GM23248 (cell line): ENCODE data around the gene CUL9. TPM values are rescaled to one million over a fixed set of nuclear protein-coding genes. Genes with fewer than 3 reads are reported as not detected.

Experiments
- DNase-seq: peaks from one replicate; pipeline ENCODE4 v3.0.0-alpha.2; 2015
- H2AFZ ChIP-seq: fragments of 200-600 bp; sonication (generic); 2 replicates; pipeline ENCODE4 v1.6.1; 2016; ENCODE audit warnings: antibody characterized with exemption
- H3F3A ChIP-seq: fragments of 200-600 bp; sonication (generic); 2 replicates; pipeline ENCODE4 v1.6.1; 2016; ENCODE audit warnings: mild to moderate bottlenecking, antibody characterized with exemption, mixed run types; ENCODE audit not compliant: insufficient read depth
- H3K27ac ChIP-seq: fragments of 200-600 bp; sonication (generic); 2 replicates; pipeline ENCODE4 v1.5.1; 2016; ENCODE audit warnings: mild to moderate bottlenecking
- H3K27me3 ChIP-seq: fragments of 200-600 bp; sonication (generic); replicated peaks from 2 replicates; pipeline ENCODE4 v1.6.1; 2016; ENCODE audit warnings: mild to moderate bottlenecking; ENCODE audit not compliant: insufficient read depth
- H3K36me3 ChIP-seq: fragments of 200-600 bp; sonication (generic); 2 replicates; pipeline ENCODE4 v1.6.1; 2016; ENCODE audit warnings: low read depth, mild to moderate bottlenecking
- H3K4me1 ChIP-seq: fragments of 200-600 bp; sonication (generic); 2 replicates; pipeline ENCODE4 v1.6.1; 2016; ENCODE audit warnings: mild to moderate bottlenecking; ENCODE audit not compliant: insufficient read depth
- H3K4me2 ChIP-seq: fragments of 200-600 bp; sonication (generic); one replicate; pipeline ENCODE4 v1.6.1; 2016; ENCODE audit warnings: mild to moderate bottlenecking; ENCODE audit not compliant: unreplicated experiment
- H3K4me3 ChIP-seq: fragments of 200-600 bp; sonication (generic); 2 replicates; pipeline ENCODE4 v1.5.1; 2016; ENCODE audit warnings: mild to moderate bottlenecking
- H3K79me2 ChIP-seq: fragments of 200-600 bp; sonication (generic); 2 replicates; pipeline ENCODE4 v1.6.1; 2016; ENCODE audit warnings: mild to moderate bottlenecking; ENCODE audit not compliant: insufficient read depth
- H3K9ac ChIP-seq: fragments of 200-600 bp; sonication (generic); 2 replicates; pipeline ENCODE4 v1.6.1; 2016; ENCODE audit warnings: mild to moderate bottlenecking
- H3K9me2 ChIP-seq: fragments of 200-600 bp; sonication (generic); 2 replicates; pipeline ENCODE4 v1.6.1; 2016; ENCODE audit warnings: mixed run types, mild to moderate bottlenecking, moderate library complexity; ENCODE audit not compliant: insufficient read depth
- H3K9me3 ChIP-seq: fragments of 200-600 bp; sonication (generic); one replicate; pipeline ENCODE4 v1.6.1; 2017; ENCODE audit warnings: low read depth
- H4K20me1 ChIP-seq: fragments of 200-600 bp; sonication (generic); 2 replicates; pipeline ENCODE4 v1.6.0; 2016; ENCODE audit not compliant: insufficient read depth
- EZH2 ChIP-seq: fragments of 200-600 bp; sonication (generic); IDR thresholded peaks from 2 replicates; pipeline ENCODE4 v1.6.1; 2018; ENCODE audit warnings: antibody characterized with exemption, mild to moderate bottlenecking; ENCODE audit not compliant: insufficient read depth, poor library complexity, severe bottlenecking
- EZH2phosphoT487 ChIP-seq: fragments of 200-600 bp; sonication (generic); IDR thresholded peaks from 2 replicates; pipeline ENCODE4 v1.6.1; 2018; ENCODE audit warnings: antibody characterized with exemption, moderate library complexity, mild to moderate bottlenecking, low read depth; ENCODE audit not compliant: insufficient read depth
- WGBS, 2 experiments: methylation state at CpG; one replicate each; pipeline ENCODE4 v1.1.6; 2015 to 2017; ENCODE audit warnings: low lambda C conversion rate in 2 of 2, low coverage in 1 of 2; ENCODE audit errors: missing lambda C conversion rate in 2 of 2; 5-methylcytosine and 5-hydroxymethylcytosine counted together
- in situ Hi-C: fragments of 300-500 bp; cut with MboI; formaldehyde crosslinking; loops from 2 replicates; pipeline ENCODE4 v1.15.0; 2020
- polyA plus RNA-seq: library from polyadenylated mRNA; unstranded; fragments of >200 nt; fragmentation: Nextera tagmentation; extraction: Ambion mirVana; gene quantifications from 2 replicates; pipeline ENCODE4 v1.2.1, GENCODE V29; 2016
- total RNA-seq: library from RNA; depleted of rRNA; stranded (reverse); fragments of >200 nt; shearing (Covaris generic); gene quantifications from 2 replicates; pipeline ENCODE4 v1.2.3, GENCODE V29; 2014

CUL9 gene
- total and polyA plus RNA-seq, 2 experiments from 2014 or later: 8.5 to 15.0 TPM

- 32 to 34% methylated on average over 2 of the region's 2 CpGs for WGBS, 2 experiments
- DNase-seq: no peak
- H3K9me2 ChIP-seq: no peaks in the 10 kb centered on the region
- no peaks in the 10 kb centered on the region for H3K36me3 ChIP-seq
- H3K9me3 ChIP-seq: no peaks in the 10 kb centered on the region
- no peak for TF ChIP-seq EZH2phosphoT487
- TF ChIP-seq EZH2: no peak
- no peak overlapping the region for H3K9ac ChIP-seq
- H3K4me1 ChIP-seq: no peaks in the 10 kb centered on the region
- no peak overlapping the region for H3K4me3 ChIP-seq
- no peak overlapping the region for H3K4me2 ChIP-seq
- H3F3A ChIP-seq: no peaks in the 10 kb centered on the region
- no peak overlapping the region for H2AFZ ChIP-seq
- H4K20me1 ChIP-seq: no peaks in the 10 kb centered on the region
- no peak overlapping the region for H3K27ac ChIP-seq
- no peaks in the 10 kb centered on the region for H3K79me2 ChIP-seq
- H3K27me3 ChIP-seq: peaks cover 63% of the 10 kb centered on the region
- in situ Hi-C loops: no loop called here
Observed at GRCh38 chr6:43241446-43241845, 59.5 kb downstream of the CUL9 start.

- no peak within 1 kb of the TSS for H3K4me3 ChIP-seq
- H3K9ac ChIP-seq: no peak within 1 kb of the TSS
- no peak within 1 kb of the TSS for H3K27ac ChIP-seq
- in situ Hi-C loops: no loop called here
- H3K4me2 ChIP-seq: no peak within 1 kb of the TSS
- H3K79me2 ChIP-seq: no peaks in the 10 kb centered on the region
- H2AFZ ChIP-seq: no peak within 1 kb of the TSS
- peak; percentile 26 for DNase-seq
- H3K9me2 ChIP-seq: no peaks in the 10 kb centered on the region
- H3K4me1 ChIP-seq: no peaks in the 10 kb centered on the region
- WGBS, 2 experiments: 14 to 26% methylated on average over 16 to 32 of the region's 47 CpGs
- no peaks in the 10 kb centered on the region for H3K36me3 ChIP-seq
- H3K27me3 ChIP-seq: peaks cover 62% of the 10 kb centered on the region
- H3F3A ChIP-seq: no peaks in the 10 kb centered on the region
- no peaks in the 10 kb centered on the region for H4K20me1 ChIP-seq
- no peaks in the 10 kb centered on the region for H3K9me3 ChIP-seq
- 0 out of 2 replicates have a peak, but pooled peaks have one; percentile 30 for TF ChIP-seq EZH2phosphoT487
- TF ChIP-seq EZH2: peak; percentile 49
Observed at GRCh38 chr6:43242908-43243663, 61.1 kb downstream of the CUL9 start, which contains the start of gene TTBK1. TTBK1 (plus strand) TSS chr6:43243481; CDS start chr6:43246661, 3,180 bp downstream.

- TF ChIP-seq EZH2 (peak; percentile 44), EZH2phosphoT487 (0 out of 2 replicates have a peak, but pooled peaks have one; percentile 45)
- in situ Hi-C loops: no loop called here
Observed at GRCh38 chr6:43243664-43244321, 61.8 kb downstream of the CUL9 start.

GRCh38 chr6:43246301-43247113 lies 64.5 kb downstream of the CUL9 start:
- peak overlapping the region; percentile 56 for H3K4me3 ChIP-seq
- H3K9ac ChIP-seq: no peak overlapping the region
- no peaks in the 10 kb centered on the region for H3F3A ChIP-seq
- in situ Hi-C loops: no loop called here
- H3K4me2 ChIP-seq: peak overlapping the region; percentile 85
- no peaks in the 10 kb centered on the region for H3K9me3 ChIP-seq
- peaks cover 76% of the 10 kb centered on the region for H3K27me3 ChIP-seq
- H3K79me2 ChIP-seq: no peaks in the 10 kb centered on the region
- no peaks in the 10 kb centered on the region for H3K4me1 ChIP-seq
- DNase-seq: no peak
- H3K9me2 ChIP-seq: no peaks in the 10 kb centered on the region
- 21 to 26% methylated on average over 23 to 27 of the region's 27 CpGs for WGBS, 2 experiments
- H2AFZ ChIP-seq: peak overlapping the region; percentile 35; the same call in 1 of the 2 replicates
- H3K36me3 ChIP-seq: no peaks in the 10 kb centered on the region
- H3K27ac ChIP-seq: no peak overlapping the region
- TF ChIP-seq EZH2phosphoT487 (no peak), EZH2 (no peak)
- H4K20me1 ChIP-seq: no peaks in the 10 kb centered on the region

More at GRCh38 chr6:43243664-43244321, 61.8 kb downstream of the CUL9 start:
- Histone ChIP-seq H3K79me2 (no peaks in the 10 kb centered on the region), H3K4me1 (no peaks in the 10 kb centered on the region), H3K9ac (no peak overlapping the region), H3K9me3 (no peaks in the 10 kb centered on the region), H3K4me2 (no peak overlapping the region), H3K4me3 (no peak overlapping the region), H3K36me3 (no peaks in the 10 kb centered on the region), H2AFZ (no peak overlapping the region), H3K27me3 (peaks cover 69% of the 10 kb centered on the region), H3K27ac (no peak overlapping the region), H3F3A (no peaks in the 10 kb centered on the region), H4K20me1 (no peaks in the 10 kb centered on the region), H3K9me2 (no peaks in the 10 kb centered on the region)
- WGBS, 2 experiments: 12 to 15% methylated on average over 4 to 29 of the region's 37 CpGs
- no peak for DNase-seq
